H54 (cell line): ENCODE measurements around the gene ANKRD36B.
"Not testable (repeated sequence)": the region's sequence is repeated elsewhere in the genome, so short reads cannot be mapped to it uniquely, and the experiment has no call there.

Experiments
- DNase-seq: peaks from one replicate; pipeline ENCODE4 v3.0.0; 2011; ENCODE audit warnings: low spot score, mixed read lengths; ENCODE audit not compliant: insufficient read length
- FAIRE-seq: peaks from 3 replicates; lab custom pipeline; 2011; peaks lifted over from hg19 to GRCh38; lab: Jason Lieb, UNC
- POLR2A ChIP-seq: IDR thresholded peaks from 2 replicates; pipeline ENCODE4 v1.6.1; 2011; ENCODE audit warnings: low read depth, mild to moderate bottlenecking, low read length

Gene ANKRD36B

GRCh38 chr2:97589598-97590510 lies at the start of gene ANKRD36B:
TSS of gene ANKRD36B (minus strand) at chr2:97589877. CDS start at chr2:97589685, 192 bp downstream.
- FAIRE-seq, DNase-seq: not testable (repeated sequence)
- TF ChIP-seq POLR2A = 0 out of 2 replicates have a peak, but pooled peaks have one; percentile 15

- FAIRE-seq, DNase-seq: not testable (repeated sequence)
Measured at GRCh38 chr2:97626049-97626430, 36.4 kb upstream of the ANKRD36B start.

DNA sequence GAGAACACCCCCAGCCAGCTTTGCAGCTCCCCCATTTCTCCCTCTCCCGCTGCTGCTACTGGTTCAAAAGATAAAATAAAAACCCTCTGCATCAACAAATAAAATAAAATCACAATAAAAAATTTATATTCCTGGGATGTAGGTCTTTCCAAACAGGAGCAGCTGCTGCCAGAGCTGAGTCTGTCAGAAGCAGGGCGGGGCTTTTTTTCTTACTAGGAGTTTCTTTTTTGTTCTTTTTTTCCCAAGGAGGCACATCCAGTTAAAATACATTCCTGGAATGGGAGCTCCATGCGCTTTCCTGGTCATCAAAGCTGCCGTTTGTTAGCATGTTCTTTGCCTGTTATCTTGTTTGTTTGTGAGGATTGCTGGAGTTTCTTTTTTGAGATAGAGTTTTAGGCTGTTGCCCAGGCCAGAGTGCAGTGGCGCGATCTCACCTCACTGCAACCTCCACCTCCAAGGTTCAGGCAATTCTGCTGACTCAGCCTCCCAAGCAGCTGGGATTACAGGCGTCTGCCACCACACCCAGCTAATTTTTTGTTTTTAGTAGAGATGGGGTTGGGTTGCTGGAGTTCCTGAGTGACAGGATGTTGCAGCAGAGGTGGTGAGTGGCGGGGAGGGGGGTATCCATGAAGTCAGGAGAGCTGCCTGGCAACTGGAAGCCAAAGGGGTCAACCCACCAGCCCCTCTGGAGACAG lies 35.8 kb upstream of the ANKRD36B start:
- not testable (repeated sequence) for DNase-seq, FAIRE-seq

GRCh38 chr2:97622976-97623375 lies 33.3 kb upstream of the ANKRD36B start:
- DNase-seq, FAIRE-seq: not testable (repeated sequence)

DNA sequence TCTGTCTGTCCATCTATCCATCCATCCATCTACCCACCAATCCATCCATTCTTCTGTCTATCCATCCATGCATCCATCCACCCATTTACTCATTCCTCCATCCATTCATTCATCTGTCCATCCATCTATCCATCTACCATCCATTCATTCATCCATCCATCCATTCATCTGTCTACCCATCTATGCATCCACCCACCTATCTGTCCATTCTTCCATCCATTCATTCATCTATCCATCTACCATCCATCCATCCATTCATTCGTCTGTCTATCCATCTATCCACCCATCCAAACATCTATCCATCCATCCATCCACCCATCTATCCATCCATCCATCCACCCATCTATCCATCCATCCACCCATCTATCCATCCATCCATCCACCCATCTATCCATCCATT lies 30.8 kb upstream of the ANKRD36B start:
- not testable (repeated sequence) for FAIRE-seq, DNase-seq

DNA sequence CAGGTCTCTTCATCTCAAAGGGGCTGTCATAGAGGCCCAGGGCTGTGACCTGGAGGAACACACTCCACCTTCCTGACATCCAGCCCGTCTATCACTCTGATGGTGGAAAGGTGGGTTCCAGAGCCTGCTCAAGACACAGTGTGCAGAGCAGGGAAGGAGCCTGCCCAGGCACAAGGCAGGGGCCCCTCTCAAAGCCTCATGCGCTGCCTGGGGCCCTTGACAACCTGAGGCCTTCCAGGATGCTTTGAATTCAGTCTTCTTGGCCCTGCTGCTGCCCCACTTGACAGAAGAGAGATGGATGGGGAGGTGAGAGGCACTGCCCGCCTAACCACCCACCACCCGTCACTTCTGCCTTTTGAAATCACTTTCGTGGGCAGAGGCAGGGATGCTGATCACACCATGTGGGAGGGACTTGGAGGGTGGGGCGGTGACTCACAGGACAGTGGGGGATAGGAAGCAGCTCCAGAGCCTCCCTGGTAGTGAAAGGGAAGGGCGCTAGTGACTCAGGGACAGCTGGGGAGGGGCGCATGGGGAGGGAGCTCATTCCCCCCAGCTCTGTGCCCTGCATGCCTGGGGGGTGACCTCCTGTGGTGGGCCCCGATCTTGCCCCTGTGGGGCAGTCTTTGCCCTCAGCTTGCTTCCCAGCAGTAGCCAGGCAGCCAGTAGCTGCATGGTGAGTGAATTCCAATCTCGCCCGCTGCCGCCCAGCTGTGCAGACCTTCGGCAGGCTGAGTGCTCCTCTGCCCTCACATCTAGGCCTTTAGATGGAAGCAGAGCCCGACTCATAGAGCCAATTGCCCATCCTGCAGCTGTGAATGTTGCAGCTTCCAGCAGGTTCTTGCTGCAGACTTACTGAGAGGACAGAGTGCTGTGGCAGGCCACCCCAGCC lies 29.5 kb upstream of the ANKRD36B start:
- DNase-seq = not testable (repeated sequence)
- peak; percentile 100 for FAIRE-seq

DNA sequence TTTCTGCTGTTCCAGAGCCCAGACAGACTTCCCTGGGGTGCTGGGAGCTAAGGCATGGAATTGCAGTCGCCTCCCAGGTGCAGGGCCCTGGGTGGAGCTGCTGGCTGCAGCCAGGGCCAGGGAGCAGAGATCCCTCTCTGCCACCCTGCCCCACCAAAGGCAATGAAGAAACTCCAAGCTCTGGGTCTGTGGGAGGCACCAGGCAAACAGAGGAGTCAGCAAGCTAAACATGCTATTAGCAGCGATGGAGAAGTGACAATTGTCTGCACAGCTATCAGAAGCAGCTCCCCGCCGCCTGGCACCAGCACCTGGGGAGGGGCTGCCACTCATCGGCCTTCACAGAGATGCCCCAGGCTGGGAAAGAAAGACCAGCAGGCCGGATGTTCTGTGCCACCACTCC lies 28.2 kb upstream of the ANKRD36B start:
- DNase-seq (no peak), FAIRE-seq (no peak)
- TF ChIP-seq POLR2A = no peak

GRCh38 chr2:97615746-97616145 lies 26.1 kb upstream of the ANKRD36B start:
- not testable (repeated sequence) for FAIRE-seq, DNase-seq

- FAIRE-seq, DNase-seq: not testable (repeated sequence)
Measured at GRCh38 chr2:97611895-97612294, 22.2 kb upstream of the ANKRD36B start.

DNA sequence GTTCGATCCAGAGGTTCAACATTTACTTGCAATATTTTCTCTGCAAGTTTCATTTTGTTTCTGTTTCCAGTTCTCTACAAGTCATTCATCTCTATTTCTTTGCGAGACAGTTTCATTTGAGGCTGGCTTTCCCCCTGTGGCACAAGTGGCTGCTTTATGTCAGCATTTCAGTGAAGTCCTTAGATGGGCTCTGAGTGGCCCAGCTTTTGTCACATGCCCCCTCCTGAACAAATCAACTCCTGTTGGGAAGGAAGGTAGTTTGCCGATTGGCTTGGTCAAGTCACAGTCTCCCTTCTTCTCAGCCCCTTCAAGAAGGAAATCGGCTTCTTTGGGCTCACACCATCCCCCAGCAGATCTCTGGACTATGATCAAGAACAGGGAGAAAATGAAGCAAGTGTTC lies 19.1 kb upstream of the ANKRD36B start:
- not testable (repeated sequence) for DNase-seq, FAIRE-seq

DNA sequence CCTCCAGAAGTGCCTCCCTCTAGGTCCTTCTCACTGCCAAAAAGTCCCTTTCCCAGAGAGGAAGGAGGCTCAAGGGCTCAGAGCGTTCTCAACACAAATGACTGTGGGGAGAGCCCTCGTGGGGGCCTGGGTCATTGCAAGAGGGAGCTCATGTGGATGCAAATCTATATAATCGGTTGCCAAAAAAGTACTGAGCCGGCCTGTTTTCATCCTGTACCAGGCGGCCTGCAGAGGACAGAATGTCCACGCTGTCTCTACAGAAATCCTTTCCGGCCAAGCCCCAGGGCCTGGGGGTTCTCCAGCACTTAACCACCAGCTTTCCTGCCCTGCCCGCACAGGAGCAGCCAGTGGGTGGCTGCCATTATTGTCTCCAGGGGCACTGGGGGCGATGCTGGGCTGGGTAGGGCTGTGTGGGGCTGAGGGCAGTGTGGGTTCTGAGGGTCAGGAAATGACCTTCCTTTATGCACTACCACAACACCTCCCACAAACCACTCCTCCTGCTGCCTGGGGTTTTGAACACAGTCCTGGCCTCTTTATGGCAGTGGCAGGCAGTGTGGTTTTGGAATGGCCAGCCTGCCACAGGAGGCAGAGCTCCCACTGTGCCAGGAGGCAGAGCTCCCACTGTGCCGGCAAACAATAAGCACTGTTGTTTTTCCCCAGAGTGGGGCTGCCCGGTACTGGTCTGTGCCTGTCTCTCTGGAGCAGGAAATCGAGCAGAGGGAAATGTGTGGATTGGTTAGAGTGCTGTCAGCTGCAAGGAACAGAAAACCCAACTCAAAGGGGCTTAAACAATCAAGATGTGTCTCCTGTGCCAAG lies 16.1 kb upstream of the ANKRD36B start:
- not testable (repeated sequence) for FAIRE-seq, DNase-seq

DNA sequence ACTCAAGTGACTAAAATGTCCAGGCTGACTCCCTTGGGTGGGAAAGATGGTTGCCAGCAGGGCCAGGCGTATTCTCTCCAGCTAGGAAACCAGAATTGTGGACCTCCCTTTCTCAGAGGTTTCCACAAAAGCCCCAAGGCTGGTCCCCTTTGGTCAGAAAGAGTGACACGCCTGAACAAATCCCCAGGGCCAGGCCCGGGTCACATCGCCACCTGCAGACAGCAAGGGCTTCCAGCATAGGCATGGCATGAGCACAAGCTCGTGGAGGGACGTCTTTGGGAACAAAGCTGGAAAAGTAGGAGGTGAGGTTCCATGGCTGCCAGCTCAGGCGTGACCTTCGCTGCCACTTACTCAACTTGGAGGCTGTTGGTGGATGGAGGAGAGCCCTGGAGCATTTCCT lies 15.4 kb upstream of the ANKRD36B start:
- not testable (repeated sequence) for FAIRE-seq, DNase-seq

GRCh38 chr2:97601537-97601936 lies 11.9 kb upstream of the ANKRD36B start:
- not testable (repeated sequence) for FAIRE-seq, DNase-seq

GRCh38 chr2:97596180-97596579 lies 6.5 kb upstream of the ANKRD36B start:
- not testable (repeated sequence) for FAIRE-seq, DNase-seq

DNA sequence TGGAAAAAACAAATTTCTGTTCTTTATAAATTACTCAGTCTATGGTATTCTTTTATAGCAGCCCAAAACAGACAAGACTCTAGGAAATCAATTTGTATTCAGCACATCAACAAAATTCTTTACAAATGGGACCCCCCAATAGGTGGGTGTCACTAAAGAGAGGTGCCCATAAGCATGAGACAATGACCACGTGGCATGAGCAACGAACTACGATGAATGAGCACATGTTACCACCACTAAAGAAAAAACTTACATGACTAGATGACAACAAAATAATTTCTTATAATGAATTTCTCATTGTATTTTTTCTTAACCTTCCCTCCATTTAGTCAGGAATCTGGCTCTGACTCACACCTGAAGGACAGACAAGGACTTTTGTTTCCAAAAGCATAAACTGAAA lies 3.8 kb upstream of the ANKRD36B start:
- not testable (repeated sequence) for FAIRE-seq, DNase-seq
